Keratinocyte (primary cell): ENCODE results near the gene PEPD. TPM values are rescaled to one million over a fixed set of nuclear protein-coding genes. Genes with fewer than 3 reads are reported as not detected.

Source experiments
- DNase-seq: peaks from one replicate; pipeline ENCODE4 v3.0.0-alpha.2; 2011; ENCODE audit warnings: low read depth, missing footprints, low spot score
- FAIRE-seq: peaks from 2 replicates; lab custom pipeline; 2011; peaks lifted over from hg19 to GRCh38; lab: Jason Lieb, UNC
- H2AFZ ChIP-seq: 2 replicates; pipeline ENCODE4 v1.6.0; 2012; ENCODE audit warnings: low read length, control low read depth, inconsistent platforms; ENCODE audit not compliant: control insufficient read depth
- H3K27ac ChIP-seq: 2 replicates; pipeline ENCODE4 v1.5.1; 2011; ENCODE audit warnings: low read length; ENCODE audit not compliant: control insufficient read depth, insufficient read depth
- H3K27me3 ChIP-seq: 3 replicates; pipeline ENCODE4 v1.6.0; 2011; ENCODE audit warnings: low read length; ENCODE audit not compliant: control insufficient read depth, insufficient read depth; ENCODE audit errors: extremely low read depth
- H3K36me3 ChIP-seq, 2 experiments: 2 replicates in 1 of 2; 3 replicates in 1 of 2; pipeline ENCODE4 v1.5.1; 2011; ENCODE audit warnings: low read length in 2 of 2, mild to moderate bottlenecking in 1 of 2; ENCODE audit not compliant: control insufficient read depth in 2 of 2, insufficient read depth in 2 of 2; ENCODE audit errors: extremely low read depth in 1 of 2
- H3K4me1 ChIP-seq: 3 replicates; pipeline ENCODE4 v1.5.1; 2011; ENCODE audit warnings: low read length; ENCODE audit not compliant: control insufficient read depth, insufficient read depth; ENCODE audit errors: extremely low read depth
- H3K4me2 ChIP-seq: 3 replicates; pipeline ENCODE4 v1.6.0; 2011; ENCODE audit warnings: low read depth, low read length; ENCODE audit not compliant: control insufficient read depth, insufficient read depth; ENCODE audit errors: extremely low read depth
- H3K4me3 ChIP-seq, 3 experiments: fragments of 200-600 bp in 1 of 3; sonication (generic) in 1 of 3; 2 replicates in 2 of 3; 3 replicates in 1 of 3; pipeline ENCODE4 v1.5.1; 2011 to 2016; ENCODE audit warnings: low read length in 3 of 3, mild to moderate bottlenecking in 3 of 3, control low read depth in 2 of 3, inconsistent platforms in 1 of 3, low read depth in 1 of 3, mixed read lengths in 1 of 3, mixed run types in 1 of 3, moderate library complexity in 1 of 3; ENCODE audit not compliant: control insufficient read depth in 2 of 3, insufficient read depth in 2 of 3; ENCODE audit errors: extremely low read depth in 1 of 3
- H3K79me2 ChIP-seq: 2 replicates; pipeline ENCODE4 v1.6.0; 2012; ENCODE audit warnings: low read length; ENCODE audit not compliant: control insufficient read depth, insufficient read depth
- H3K9ac ChIP-seq: 3 replicates; pipeline ENCODE4 v1.6.0; 2011; ENCODE audit warnings: low read length; ENCODE audit not compliant: control insufficient read depth, insufficient read depth; ENCODE audit errors: extremely low read depth
- H3K9me1 ChIP-seq: 3 replicates; pipeline ENCODE4 v1.6.0; 2011; ENCODE audit warnings: low read length; ENCODE audit not compliant: control insufficient read depth, insufficient read depth; ENCODE audit errors: extremely low read depth
- H3K9me3 ChIP-seq: 2 replicates; pipeline ENCODE4 v1.5.1; 2012; ENCODE audit warnings: low read depth, low read length; ENCODE audit not compliant: control insufficient read depth
- H4K20me1 ChIP-seq: 3 replicates; pipeline ENCODE4 v1.6.0; 2011; ENCODE audit warnings: low read length; ENCODE audit not compliant: control insufficient read depth, insufficient read depth; ENCODE audit errors: extremely low read depth
- CTCF ChIP-seq, 3 experiments: IDR thresholded peaks in 1 of 3; conservative IDR thresholded peaks in 1 of 3; optimal IDR thresholded peaks in 1 of 3; 2 replicates in 2 of 3; 3 replicates in 1 of 3; pipeline versions ENCODE3 to v1.5.1; 2011; ENCODE audit warnings: low read length in 3 of 3, mild to moderate bottlenecking in 3 of 3, moderate library complexity in 2 of 3, control low read depth in 1 of 3, inconsistent platforms in 1 of 3; ENCODE audit not compliant: insufficient read depth in 2 of 3; ENCODE audit errors: extremely low read depth in 1 of 3
- EZH2 ChIP-seq: IDR thresholded peaks from one replicate; pipeline ENCODE4 v1.6.1; 2012; ENCODE audit warnings: inconsistent platforms, mild to moderate bottlenecking, low read length, moderate library complexity
- dilution Hi-C: fragments of 300-500 bp; cut with MboI; formaldehyde crosslinking; loops from one replicate; pipeline ENCODE4 v1.7.0; 2020; ENCODE audit warnings: low sequenced_read_pairs; ENCODE audit not compliant: extremely low pct_ligation_motif_present
- polyA plus RNA-seq, 5 experiments: library from polyadenylated mRNA; depleted of rRNA in 3 of 5; stranded (reverse) in 3 of 5; stranded (forward) in 1 of 5; unstranded in 1 of 5; fragments of >200 nt; gene quantifications; 1 replicate in 1 of 5; 2 replicates in 3 of 5; 3 replicates in 1 of 5; pipeline versions ENCODE4 v1.2.1 to v1.2.3, GENCODE V29; 2011 to 2012; ENCODE audit warnings: missing spikeins in 2 of 5, low read depth in 1 of 5, low replicate concordance in 1 of 5

PEPD gene
- polyA plus RNA-seq, 1 donor (not counting 4 experiments of a cell fraction or from before 2014, with no cell fraction given) = 36.9 TPM

GRCh38 chr19:33527125-33527524, 5.5 kb upstream of the PEPD start:
- Histone ChIP-seq H3K9me3 (no peaks in the 10 kb centered on the region), H3K79me2 (no peaks in the 10 kb centered on the region), H3K4me3 (no peak overlapping the region), H3K27me3 (no peaks in the 10 kb centered on the region), H3K36me3 (no peaks in the 10 kb centered on the region), H3K4me1 (no peaks in the 10 kb centered on the region), H3K27ac (no peak overlapping the region), H3K9me1 (no peaks in the 10 kb centered on the region), H4K20me1 (no peaks in the 10 kb centered on the region), H3K9ac (no peak overlapping the region), H3K4me2 (no peak overlapping the region), H2AFZ (no peak overlapping the region)
- DNase-seq (no peak), FAIRE-seq (no peak)
- no peak for TF ChIP-seq EZH2
- TF ChIP-seq CTCF (optimal IDR thresholded peaks at IDR 0.05 in 1 of 3, IDR thresholded peaks at IDR 0.05 in 1 of 3, conservative IDR thresholded peaks at IDR 0.05 in 1 of 3; ENCODE audit: extremely low read depth in 1 of 3, insufficient read depth in 2 of 3, low read length in 3 of 3) = no peak
- dilution Hi-C loops = no loop called here

DNA sequence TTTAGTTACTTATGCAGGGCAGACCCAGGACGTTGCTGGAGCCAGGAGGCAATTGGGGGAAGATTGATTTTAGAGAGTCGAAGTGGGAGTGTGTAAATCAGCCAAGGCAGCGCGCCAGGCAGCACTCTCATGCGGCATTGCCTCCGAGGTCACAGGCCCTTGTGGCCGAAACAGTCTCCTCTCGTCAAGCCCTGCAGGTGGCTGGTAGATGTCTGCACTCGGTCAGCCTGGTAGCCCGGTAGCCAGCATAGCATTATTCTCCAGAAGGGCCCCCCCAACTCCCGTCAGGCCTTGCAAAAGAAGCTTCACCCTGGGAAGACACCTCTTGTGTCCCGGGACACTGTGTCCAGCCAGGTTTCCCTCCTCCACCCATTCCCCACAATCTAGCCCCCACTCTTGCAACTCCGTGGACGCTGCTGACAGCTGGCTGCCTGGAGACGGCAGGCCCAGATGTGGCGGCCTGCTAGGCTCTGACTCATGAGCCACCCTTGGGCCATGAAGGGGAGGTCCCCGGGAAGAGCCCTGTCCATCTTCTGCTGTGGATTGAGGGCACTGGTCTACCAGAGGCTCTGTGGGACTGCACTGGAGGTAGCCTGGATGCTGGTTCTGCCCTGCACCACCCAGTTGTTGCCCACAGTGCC, 2.6 kb upstream of the PEPD start:
- Histone ChIP-seq H3K4me2 (no peak overlapping the region), H3K4me3 (no peak overlapping the region), H3K27me3 (no peaks in the 10 kb centered on the region), H3K36me3 (no peaks in the 10 kb centered on the region), H3K9ac (no peak overlapping the region), H2AFZ (no peak overlapping the region), H3K9me3 (no peaks in the 10 kb centered on the region), H3K79me2 (peaks cover 2% of the 10 kb centered on the region), H3K27ac (no peak overlapping the region), H3K4me1 (peaks cover 9% of the 10 kb centered on the region), H4K20me1 (no peaks in the 10 kb centered on the region), H3K9me1 (no peaks in the 10 kb centered on the region)
- no peak for DNase-seq
- dilution Hi-C loops = no loop called here
- TF ChIP-seq CTCF (optimal IDR thresholded peaks at IDR 0.05 in 1 of 3, IDR thresholded peaks at IDR 0.05 in 1 of 3, conservative IDR thresholded peaks at IDR 0.05 in 1 of 3; ENCODE audit: extremely low read depth in 1 of 3, insufficient read depth in 2 of 3, low read length in 3 of 3) (no peak), EZH2 (no peak)
- no peak for FAIRE-seq
